ENCODE data around the gene KCTD20. TPM values are rescaled to one million over a fixed set of nuclear protein-coding genes. Genes with fewer than 3 reads are reported as not detected.

KCTD20 gene
- polyA plus RNA-seq, 1 donor from 2014 or later = 32.4 TPM

- H3K27ac ChIP-seq (ENCODE audit: low read length) = no peak overlapping the region
- no peaks in the 10 kb centered on the region for H3K36me3 ChIP-seq (ENCODE audit: insufficient read depth, low read length)
- no peak overlapping the region for H2AFZ ChIP-seq (ENCODE audit: low read depth, low read length)
- H3K9me3 ChIP-seq (ENCODE audit: low read length) = no peaks in the 10 kb centered on the region
- no peak overlapping the region for H3K9ac ChIP-seq (ENCODE audit: low read length)
- no peak overlapping the region for H3K4me3 ChIP-seq (ENCODE audit: low read length)
- no peak for TF ChIP-seq POLR2AphosphoS5 (IDR thresholded peaks at IDR 0.05)
- no peak for TF ChIP-seq MXI1 (conservative IDR thresholded peaks at IDR 0.05; ENCODE audit: poor library complexity, severe bottlenecking)
- TF ChIP-seq SMC3 (conservative IDR thresholded peaks at IDR 0.05; ENCODE audit: poor library complexity) = no peak
- TF ChIP-seq REST (IDR thresholded peaks at IDR 0.05; ENCODE audit: borderline replicate concordance) = no peak
- no peak for TF ChIP-seq TAF1 (IDR thresholded peaks at IDR 0.05; ENCODE audit: low read depth)
- TF ChIP-seq EZH2 (IDR thresholded peaks at IDR 0.05; ENCODE audit: borderline replicate concordance, insufficient read depth, low read length, poor library complexity, severe bottlenecking) = no peak
- TF ChIP-seq RAD21 (conservative IDR thresholded peaks at IDR 0.05) = no peak
- H3K27me3 ChIP-seq (ENCODE audit: insufficient read depth, low read depth, low read length) = no peaks in the 10 kb centered on the region
- no peaks in the 10 kb centered on the region for H3K9me2 ChIP-seq (ENCODE audit: insufficient read depth, low read length)
- H3F3A ChIP-seq (ENCODE audit: insufficient read depth, low read length, poor library complexity, severe bottlenecking) = peaks cover 3% of the 10 kb centered on the region
- H4K20me1 ChIP-seq (ENCODE audit: insufficient read depth) = no peaks in the 10 kb centered on the region
- no peak overlapping the region for H3K4me2 ChIP-seq (ENCODE audit: low read length)
- H3K79me2 ChIP-seq (replicated peaks; ENCODE audit: insufficient read depth, low read length) = no peaks in the 10 kb centered on the region
Observed at GRCh38 chr6:36523936-36524499, 81.2 kb downstream of the KCTD20 start.

GRCh38 chr6:36524871-36525270 lies 82.1 kb downstream of the KCTD20 start:
- no peaks in the 10 kb centered on the region for H3K27me3 ChIP-seq (ENCODE audit: insufficient read depth, low read depth, low read length)
- H3K4me2 ChIP-seq (ENCODE audit: low read length) = no peak overlapping the region
- H4K20me1 ChIP-seq (ENCODE audit: insufficient read depth) = no peaks in the 10 kb centered on the region
- no peaks in the 10 kb centered on the region for H3K9me2 ChIP-seq (ENCODE audit: insufficient read depth, low read length)
- no peak overlapping the region for H2AFZ ChIP-seq (ENCODE audit: low read depth, low read length)
- no peak overlapping the region for H3K9ac ChIP-seq (ENCODE audit: low read length)
- H3K36me3 ChIP-seq (ENCODE audit: insufficient read depth, low read length) = no peaks in the 10 kb centered on the region
- no peaks in the 10 kb centered on the region for H3K9me3 ChIP-seq (ENCODE audit: low read length)
- no peak for TF ChIP-seq TAF1 (IDR thresholded peaks at IDR 0.05; ENCODE audit: low read depth)
- TF ChIP-seq RAD21 (conservative IDR thresholded peaks at IDR 0.05) = no peak
- no peak for TF ChIP-seq CTCF (IDR thresholded peaks at IDR 0.05; ENCODE audit: poor library complexity, severe bottlenecking)
- no peak for TF ChIP-seq EZH2 (IDR thresholded peaks at IDR 0.05; ENCODE audit: borderline replicate concordance, insufficient read depth, low read length, poor library complexity, severe bottlenecking)
- TF ChIP-seq MXI1 (conservative IDR thresholded peaks at IDR 0.05; ENCODE audit: poor library complexity, severe bottlenecking) = no peak
- no peak for TF ChIP-seq REST (IDR thresholded peaks at IDR 0.05; ENCODE audit: borderline replicate concordance)
- H3F3A ChIP-seq (ENCODE audit: insufficient read depth, low read length, poor library complexity, severe bottlenecking) = peaks cover 3% of the 10 kb centered on the region
- H3K79me2 ChIP-seq (replicated peaks; ENCODE audit: insufficient read depth, low read length) = no peaks in the 10 kb centered on the region
- no peak overlapping the region for H3K4me3 ChIP-seq (ENCODE audit: low read length)
- H3K27ac ChIP-seq (ENCODE audit: low read length) = no peak overlapping the region
